Tibial nerve (tissue), 4 donors: Measurements from ENCODE around the gene RAD9A. TPM values are rescaled to one million over a fixed set of nuclear protein-coding genes. Genes with fewer than 3 reads are reported as not detected.

Experiments used
- DNase-seq, 2 donors: peaks; one replicate each; pipeline ENCODE4 v3.0.0-alpha.2; 2019; ENCODE audit warnings: low spot score in 2 of 2
- H3K27ac ChIP-seq, 4 donors: fragments of 200-600 bp; sonication (generic) in 3 of 4; one replicate each; pipeline ENCODE4 v1.5.1; 2017 to 2019; ENCODE audit warnings: mild to moderate bottlenecking in 1 of 4
- H3K27me3 ChIP-seq, 2 donors: fragments of 200-600 bp; sonication (generic) in 1 of 2; one replicate each; pipeline versions ENCODE4 v1.5.1 to v1.6.0; 2017 to 2019
- H3K36me3 ChIP-seq, 3 donors: fragments of 200-600 bp; sonication (generic); one replicate each; pipeline ENCODE4 v1.5.1; 2018 to 2019
- H3K4me1 ChIP-seq, 4 donors: fragments of 200-600 bp; sonication (generic) in 3 of 4; one replicate each; pipeline ENCODE4 v1.5.1; 2017 to 2019
- H3K4me3 ChIP-seq, 4 donors: fragments of 200-600 bp; sonication (generic) in 3 of 4; one replicate each; pipeline ENCODE4 v1.5.1; 2017 to 2019; ENCODE audit warnings: mild to moderate bottlenecking in 1 of 4, moderate library complexity in 1 of 4
- H3K9me3 ChIP-seq, 4 donors: fragments of 200-600 bp; sonication (generic) in 3 of 4; one replicate each; pipeline ENCODE4 v1.5.1; 2017 to 2019
- EP300 ChIP-seq, 2 donors: sonication (generic); formaldehyde crosslinking; IDR thresholded peaks; one replicate each; pipeline ENCODE4 v1.6.1; 2017; ENCODE audit warnings: antibody characterized with exemption in 2 of 2, mild to moderate bottlenecking in 1 of 2
- POLR2A ChIP-seq, 2 donors: fragments of 450-650 bp; IDR thresholded peaks; one replicate each; pipeline ENCODE4 v1.6.1; 2017; ENCODE audit warnings: antibody characterized with exemption in 2 of 2, mild to moderate bottlenecking in 2 of 2, moderate library complexity in 2 of 2
- WGBS, 2 donors: methylation state at CpG; one replicate each; pipeline ENCODE4 v1.1.5; 2018; 5-methylcytosine and 5-hydroxymethylcytosine counted together
- total RNA-seq, 4 donors: library from RNA; depleted of rRNA; stranded (reverse); fragments of >200 nt; gene quantifications; one replicate each; pipeline ENCODE4 v1.1.0, GENCODE V29; 2016
- TF ChIP-seq, protein P1 (sequence below), 5 experiments: fragments of 200-600 bp in 3 of 5; fragments of 450-650 bp in 2 of 5; sonication (generic) in 3 of 5; IDR thresholded peaks; one replicate each; pipeline ENCODE4 v1.5.1; 2016 to 2019; ENCODE audit warnings: antibody characterized with exemption in 5 of 5, mild to moderate bottlenecking in 3 of 5, moderate library complexity in 2 of 5

Gene RAD9A
- total RNA-seq, 4 donors from 2014 or later, result 22.7 to 39.0 (median 36.4) TPM

DNA sequence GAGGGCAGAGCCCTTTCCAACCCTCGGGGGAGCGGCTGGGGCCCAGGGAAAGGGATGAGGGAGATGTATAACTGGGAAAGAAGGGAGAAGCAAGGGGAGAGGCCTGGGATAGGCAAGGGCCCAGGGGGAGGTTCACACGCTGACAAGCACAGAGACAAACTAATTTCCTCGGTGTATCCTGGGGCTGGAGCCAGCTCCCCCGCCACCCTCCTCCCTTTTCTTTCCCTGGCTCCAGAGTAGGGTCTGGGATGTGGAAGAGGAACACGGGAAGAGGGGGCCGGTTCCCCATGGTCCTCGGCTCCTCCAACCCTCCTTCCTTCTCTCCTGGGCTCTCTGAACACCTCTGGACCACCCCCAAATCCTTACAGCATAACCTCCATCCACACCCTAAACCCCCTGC lies 25.2 kb upstream of the RAD9A start:
- no peak overlapping the region for H3K4me3 ChIP-seq
- no peaks in the 10 kb centered on the region for H3K9me3 ChIP-seq
- DNase-seq, result no peak
- H3K36me3 ChIP-seq, result peaks cover 0 to 27% (median 0%) of the 10 kb centered on the region in 3 donors
- peaks cover 0 to 57% (median 45%) of the 10 kb centered on the region in 4 donors for H3K4me1 ChIP-seq
- no peaks in the 10 kb centered on the region for H3K27me3 ChIP-seq
- WGBS, 2 donors, result 30 to 33% methylated on average over 8 of the region's 8 CpGs
- TF ChIP-seq EP300 (IDR thresholded peaks at IDR 0.05), result no peak
- TF ChIP-seq POLR2A (IDR thresholded peaks at IDR 0.05), result no peak
- TF ChIP-seq, protein P1, sequence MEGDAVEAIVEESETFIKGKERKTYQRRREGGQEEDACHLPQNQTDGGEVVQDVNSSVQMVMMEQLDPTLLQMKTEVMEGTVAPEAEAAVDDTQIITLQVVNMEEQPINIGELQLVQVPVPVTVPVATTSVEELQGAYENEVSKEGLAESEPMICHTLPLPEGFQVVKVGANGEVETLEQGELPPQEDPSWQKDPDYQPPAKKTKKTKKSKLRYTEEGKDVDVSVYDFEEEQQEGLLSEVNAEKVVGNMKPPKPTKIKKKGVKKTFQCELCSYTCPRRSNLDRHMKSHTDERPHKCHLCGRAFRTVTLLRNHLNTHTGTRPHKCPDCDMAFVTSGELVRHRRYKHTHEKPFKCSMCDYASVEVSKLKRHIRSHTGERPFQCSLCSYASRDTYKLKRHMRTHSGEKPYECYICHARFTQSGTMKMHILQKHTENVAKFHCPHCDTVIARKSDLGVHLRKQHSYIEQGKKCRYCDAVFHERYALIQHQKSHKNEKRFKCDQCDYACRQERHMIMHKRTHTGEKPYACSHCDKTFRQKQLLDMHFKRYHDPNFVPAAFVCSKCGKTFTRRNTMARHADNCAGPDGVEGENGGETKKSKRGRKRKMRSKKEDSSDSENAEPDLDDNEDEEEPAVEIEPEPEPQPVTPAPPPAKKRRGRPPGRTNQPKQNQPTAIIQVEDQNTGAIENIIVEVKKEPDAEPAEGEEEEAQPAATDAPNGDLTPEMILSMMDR (IDR thresholded peaks at IDR 0.05), result no peak
- H3K27ac ChIP-seq, result peak overlapping the region; percentile 14 to 83 (median 77)

DNA sequence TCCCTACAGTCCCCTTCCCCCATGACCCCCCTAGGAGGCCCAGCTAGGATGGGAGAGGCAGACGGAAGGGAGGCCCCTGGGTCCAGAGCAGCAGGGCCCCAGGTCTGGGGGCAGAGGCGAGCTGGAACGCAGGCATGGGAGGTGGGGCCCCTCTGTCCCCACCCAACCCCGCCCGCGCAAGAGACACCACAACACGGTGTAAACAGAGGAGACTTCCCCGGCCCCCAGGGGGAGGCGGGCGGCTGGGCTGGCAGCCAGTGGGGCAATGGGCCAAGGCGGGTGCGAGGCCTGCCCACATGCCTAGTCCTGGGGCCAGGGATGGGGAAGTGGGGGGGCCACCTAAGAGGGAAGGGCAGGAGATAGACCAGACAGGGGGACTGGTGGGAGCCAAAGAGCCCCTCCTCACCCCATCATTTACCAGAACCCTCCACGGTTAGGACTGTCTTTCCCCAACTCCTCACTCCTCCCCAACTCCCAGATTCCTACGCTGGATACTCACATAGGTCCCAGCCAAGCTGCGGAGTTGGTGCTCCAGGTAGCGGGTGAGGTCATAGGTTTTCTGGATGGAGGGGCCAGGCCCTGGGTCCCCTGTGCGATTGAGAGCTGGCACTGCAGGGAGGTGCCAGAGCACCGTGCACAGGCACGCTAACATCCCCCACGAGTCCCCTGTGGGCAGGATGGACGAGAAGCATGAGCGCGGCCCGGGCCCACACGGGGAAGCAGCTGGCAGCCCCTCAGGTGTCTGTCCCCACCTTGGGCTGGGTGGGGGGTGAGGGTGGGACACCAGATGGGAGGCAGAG lies 24.6 kb upstream of the RAD9A start:
- Histone ChIP-seq H3K4me1 (peaks cover 0 to 64% (median 51%) of the 10 kb centered on the region in 4 donors), H3K4me3 (no peak overlapping the region)

DNA sequence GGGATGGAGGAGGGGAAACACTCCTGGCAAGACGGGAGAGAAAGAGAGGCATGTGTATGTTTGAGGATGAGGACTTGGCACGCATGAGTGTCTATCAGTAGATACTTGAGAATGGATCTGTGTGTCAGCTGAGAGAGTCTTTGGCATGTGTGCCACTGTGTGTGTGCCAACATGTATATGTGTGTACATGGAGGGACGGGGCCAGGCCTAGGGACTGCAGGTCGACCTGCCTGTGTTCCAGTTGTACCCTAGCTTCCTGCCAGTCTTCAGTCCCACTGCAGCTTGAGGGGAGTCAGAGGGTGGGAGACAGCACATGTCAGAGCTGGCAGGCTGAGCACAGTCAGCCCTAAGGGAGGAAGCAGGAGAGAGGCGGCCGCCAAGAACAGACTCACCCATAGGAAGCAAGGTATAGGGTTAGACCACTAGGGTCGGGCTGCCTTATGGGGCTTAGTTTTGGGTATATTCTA lies 24.0 kb upstream of the RAD9A start:
- no peaks in the 10 kb centered on the region for H3K27me3 ChIP-seq
- H3K9me3 ChIP-seq, result no peaks in the 10 kb centered on the region
- H3K27ac ChIP-seq, result peak overlapping the region in 3 of 4 donors; percentile 73 to 83 (median 81)
- H3K4me1 ChIP-seq, result peaks cover 0 to 66% (median 54%) of the 10 kb centered on the region in 4 donors
- TF ChIP-seq EP300 (IDR thresholded peaks at IDR 0.05) (no peak), POLR2A (IDR thresholded peaks at IDR 0.05) (no peak)
- TF ChIP-seq, protein P1 (IDR thresholded peaks at IDR 0.05), result no peak
- H3K4me3 ChIP-seq, result no peak overlapping the region
- peaks cover 0 to 27% (median 0%) of the 10 kb centered on the region in 3 donors for H3K36me3 ChIP-seq
- DNase-seq, result no peak
- whole genome bisulfite sequencing, 2 donors, result 73% methylated on average over 7 of the region's 7 CpGs

More for the DNA sequence above, 24.6 kb upstream of the RAD9A start:
- no peaks in the 10 kb centered on the region for H3K9me3 ChIP-seq
- 45 to 54% methylated on average over 20 to 25 of the region's 25 CpGs for WGBS, 2 donors
- DNase-seq, result no peak
- H3K36me3 ChIP-seq, result peaks cover 0 to 27% (median 0%) of the 10 kb centered on the region in 3 donors
- peak overlapping the region; percentile 14 to 83 (median 77) for H3K27ac ChIP-seq
- H3K27me3 ChIP-seq, result no peaks in the 10 kb centered on the region
- TF ChIP-seq EP300 (IDR thresholded peaks at IDR 0.05), result no peak
- TF ChIP-seq, protein P1 (IDR thresholded peaks at IDR 0.05), result no peak
- TF ChIP-seq POLR2A (IDR thresholded peaks at IDR 0.05), result no peak

DNA sequence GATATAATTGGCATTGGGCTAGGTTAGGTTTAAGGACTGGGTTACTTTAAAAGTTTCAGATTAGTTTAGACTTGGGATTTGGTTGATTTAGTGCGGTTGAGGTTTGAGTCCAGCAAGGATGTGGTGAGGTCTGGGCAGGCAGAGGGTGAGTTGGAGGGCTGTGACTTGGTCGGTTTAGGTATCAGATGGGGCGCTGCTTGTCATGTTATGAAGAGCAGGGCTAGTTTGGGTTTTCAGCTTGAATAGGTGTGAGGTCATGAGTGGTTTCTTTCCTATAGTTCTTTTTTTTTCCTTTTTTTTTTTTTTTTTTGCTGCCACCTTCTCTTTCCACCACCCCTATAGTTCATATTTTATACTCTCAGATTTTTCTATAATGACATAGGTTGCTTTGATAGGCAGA lies 23.2 kb upstream of the RAD9A start:
- Histone ChIP-seq H3K36me3 (peaks cover 0 to 21% (median 0%) of the 10 kb centered on the region in 3 donors), H3K4me1 (peaks cover 0 to 69% (median 54%) of the 10 kb centered on the region in 4 donors), H3K9me3 (no peaks in the 10 kb centered on the region), H3K4me3 (no peak overlapping the region), H3K27ac (peak overlapping the region in 1 of 4 donors; percentile 83), H3K27me3 (no peaks in the 10 kb centered on the region)
- 86 to 88% methylated on average over 3 of the region's 3 CpGs for WGBS, 2 donors
- no peak for TF ChIP-seq EP300 (IDR thresholded peaks at IDR 0.05)
- TF ChIP-seq, protein P1 (IDR thresholded peaks at IDR 0.05), result no peak
- no peak for TF ChIP-seq POLR2A (IDR thresholded peaks at IDR 0.05)
- no peak for DNase-seq

DNA sequence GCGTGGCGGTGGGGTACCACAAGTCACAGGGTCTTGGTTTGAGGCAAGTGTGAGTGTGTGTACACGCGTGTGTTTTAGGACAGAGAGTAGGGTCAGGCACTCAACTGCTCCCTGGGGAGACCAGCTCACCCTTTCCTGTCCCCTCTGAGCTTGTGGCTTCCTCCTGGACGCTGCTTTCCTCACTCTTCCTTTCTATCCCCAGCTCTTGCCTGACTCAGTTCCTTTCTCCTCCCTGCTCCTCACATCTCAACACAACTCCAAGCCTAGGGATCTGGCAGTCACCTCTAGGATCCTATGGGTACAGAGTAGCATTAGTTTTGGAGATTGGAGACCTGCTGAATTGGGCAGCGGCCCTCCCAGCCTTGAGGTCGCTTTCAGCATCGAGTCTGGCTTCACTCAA lies 22.5 kb upstream of the RAD9A start:
- no peak for DNase-seq
- TF ChIP-seq, protein P1 (IDR thresholded peaks at IDR 0.05), result no peak
- TF ChIP-seq EP300 (IDR thresholded peaks at IDR 0.05), result no peak
- no peak for TF ChIP-seq POLR2A (IDR thresholded peaks at IDR 0.05)
- H3K4me1 ChIP-seq, result peaks cover 0 to 76% (median 57%) of the 10 kb centered on the region in 4 donors
- WGBS, 2 donors, result 86 to 88% methylated on average over 8 of the region's 8 CpGs
- H3K9me3 ChIP-seq, result no peaks in the 10 kb centered on the region
- no peak overlapping the region for H3K4me3 ChIP-seq
- no peaks in the 10 kb centered on the region for H3K27me3 ChIP-seq
- H3K27ac ChIP-seq, result peak overlapping the region in 3 of 4 donors; percentile 96 to 99 (median 98)
- H3K36me3 ChIP-seq, result peaks cover 0 to 15% (median 0%) of the 10 kb centered on the region in 3 donors
